Measurements from ENCODE around the gene DZANK1. TPM values are rescaled to one million over a fixed set of nuclear protein-coding genes. Genes with fewer than 3 reads are reported as not detected.
"Not testable (repeated sequence)": the region's sequence is repeated elsewhere in the genome, so short reads cannot be mapped to it uniquely, and the experiment has no call there.

The DZANK1 gene
- total RNA-seq, 1 donor from 2014 or later, result 1.8 TPM

- Mint-ChIP-seq H3K4me3 (no peak overlapping the region), H3K27ac (no peak overlapping the region), H3K27me3 (no peaks in the 10 kb centered on the region), H3K4me1 (no peaks in the 10 kb centered on the region), H3K36me3 (ENCODE audit: low read depth) (no peaks in the 10 kb centered on the region), H3K9me3 (no peaks in the 10 kb centered on the region)
- intact Hi-C loops (cut with micrococcal nuclease), result no loop called here
- peak; percentile 31 for DNase-seq
Observed at GRCh38 chr20:18421608-18422007, 45.2 kb downstream of the DZANK1 start.

- intact Hi-C loops (cut with micrococcal nuclease), result loop anchor here (10.0 kb wide), 1 partner anchor 148 kb away; the partner anchor contains the start of gene SMIM26
- DNase-seq, result no peak
- H3K27me3 Mint-ChIP-seq, result no peaks in the 10 kb centered on the region
- H3K36me3 Mint-ChIP-seq (ENCODE audit: low read depth), result no peaks in the 10 kb centered on the region
- H3K27ac Mint-ChIP-seq, result no peak overlapping the region
- H3K4me1 Mint-ChIP-seq, result peaks cover 5% of the 10 kb centered on the region
- H3K9me3 Mint-ChIP-seq, result no peaks in the 10 kb centered on the region
- no peak overlapping the region for H3K4me3 Mint-ChIP-seq
Observed at GRCh38 chr20:18416486-18416885, 50.3 kb downstream of the DZANK1 start.

- no peak overlapping the region for H3K4me3 Mint-ChIP-seq
- peak; percentile 45 for DNase-seq
- H3K9me3 Mint-ChIP-seq, result no peaks in the 10 kb centered on the region
- no peaks in the 10 kb centered on the region for H3K36me3 Mint-ChIP-seq (ENCODE audit: low read depth)
- no peak overlapping the region for H3K27ac Mint-ChIP-seq
- H3K4me1 Mint-ChIP-seq, result peaks cover 5% of the 10 kb centered on the region
- intact Hi-C loops (cut with micrococcal nuclease), result loop anchor here (5.0 to 10.0 kb wide), 2 partner anchors 151 to 643 kb away; partner anchors contain the start of gene SMIM26
- H3K27me3 Mint-ChIP-seq, result no peaks in the 10 kb centered on the region
Observed at GRCh38 chr20:18414140-18414539, 52.7 kb downstream of the DZANK1 start.

- peaks cover 5% of the 10 kb centered on the region for H3K4me1 Mint-ChIP-seq
- H3K27me3 Mint-ChIP-seq, result no peaks in the 10 kb centered on the region
- no peak overlapping the region for H3K4me3 Mint-ChIP-seq
- no peak overlapping the region for H3K27ac Mint-ChIP-seq
- DNase-seq, result no peak
- intact Hi-C loops (cut with micrococcal nuclease), result loop anchor here (2.0 to 10.0 kb wide), 3 partner anchors 94 to 645 kb away; partner anchors contain the start of genes SEC23B and SMIM26
- no peaks in the 10 kb centered on the region for H3K9me3 Mint-ChIP-seq
- no peaks in the 10 kb centered on the region for H3K36me3 Mint-ChIP-seq (ENCODE audit: low read depth)
Observed at GRCh38 chr20:18412221-18412901, 54.5 kb downstream of the DZANK1 start.

GRCh38 chr20:18405826-18406225 lies 61.0 kb downstream of the DZANK1 start:
- no peak for DNase-seq
- Mint-ChIP-seq H3K4me1 (peaks cover 4% of the 10 kb centered on the region), H3K4me3 (no peak overlapping the region), H3K9me3 (no peaks in the 10 kb centered on the region), H3K36me3 (ENCODE audit: low read depth) (peaks cover 2% of the 10 kb centered on the region), H3K27me3 (no peaks in the 10 kb centered on the region), H3K27ac (no peak overlapping the region)
- intact Hi-C loops (cut with micrococcal nuclease), result no loop called here

GRCh38 chr20:18404172-18404571 lies 62.7 kb downstream of the DZANK1 start:
- Mint-ChIP-seq H3K4me3 (no peak overlapping the region), H3K27ac (peak overlapping the region; percentile 62), H3K36me3 (ENCODE audit: low read depth) (peaks cover 2% of the 10 kb centered on the region), H3K9me3 (no peaks in the 10 kb centered on the region), H3K27me3 (no peaks in the 10 kb centered on the region), H3K4me1 (peaks cover 4% of the 10 kb centered on the region)
- no peak for DNase-seq
- intact Hi-C loops (cut with micrococcal nuclease), result no loop called here

GRCh38 chr20:18403269-18403668 lies 63.6 kb downstream of the DZANK1 start:
- H3K9me3 Mint-ChIP-seq, result no peaks in the 10 kb centered on the region
- H3K27ac Mint-ChIP-seq, result no peak overlapping the region
- intact Hi-C loops (cut with micrococcal nuclease), result no loop called here
- no peak overlapping the region for H3K4me3 Mint-ChIP-seq
- no peak for DNase-seq
- peaks cover 4% of the 10 kb centered on the region for H3K4me1 Mint-ChIP-seq
- no peaks in the 10 kb centered on the region for H3K27me3 Mint-ChIP-seq
- peaks cover 2% of the 10 kb centered on the region for H3K36me3 Mint-ChIP-seq (ENCODE audit: low read depth)

GRCh38 chr20:18401305-18401704 lies 65.5 kb downstream of the DZANK1 start:
- no peak overlapping the region for H3K27ac Mint-ChIP-seq
- H3K4me1 Mint-ChIP-seq, result peaks cover 4% of the 10 kb centered on the region
- no peak overlapping the region for H3K4me3 Mint-ChIP-seq
- DNase-seq, result peak; percentile 32
- peaks cover 2% of the 10 kb centered on the region for H3K36me3 Mint-ChIP-seq (ENCODE audit: low read depth)
- no peaks in the 10 kb centered on the region for H3K9me3 Mint-ChIP-seq
- H3K27me3 Mint-ChIP-seq, result no peaks in the 10 kb centered on the region
- intact Hi-C loops (cut with micrococcal nuclease), result no loop called here

- Mint-ChIP-seq H3K27ac (no peak overlapping the region), H3K9me3 (no peaks in the 10 kb centered on the region), H3K27me3 (no peaks in the 10 kb centered on the region), H3K36me3 (ENCODE audit: low read depth) (peaks cover 2% of the 10 kb centered on the region), H3K4me1 (peaks cover 4% of the 10 kb centered on the region), H3K4me3 (no peak overlapping the region)
- DNase-seq, result no peak
- intact Hi-C loops (cut with micrococcal nuclease), result no loop called here
Observed at GRCh38 chr20:18400460-18400859, 66.4 kb downstream of the DZANK1 start.

GRCh38 chr20:18398713-18399112 lies 68.1 kb downstream of the DZANK1 start:
- H3K27me3 Mint-ChIP-seq; H3K36me3 Mint-ChIP-seq (ENCODE audit: low read depth); H3K4me3 Mint-ChIP-seq; H3K9me3 Mint-ChIP-seq; H3K4me1 Mint-ChIP-seq; intact Hi-C loops (cut with micrococcal nuclease); H3K27ac Mint-ChIP-seq: not testable (repeated sequence)
- DNase-seq, result peak; percentile 18

- DNase-seq, result no peak
- intact Hi-C loops (cut with micrococcal nuclease), result no loop called here
- H3K4me3 Mint-ChIP-seq, result no peak overlapping the region
- no peaks in the 10 kb centered on the region for H3K36me3 Mint-ChIP-seq (ENCODE audit: low read depth)
- no peaks in the 10 kb centered on the region for H3K9me3 Mint-ChIP-seq
- no peaks in the 10 kb centered on the region for H3K4me1 Mint-ChIP-seq
- H3K27ac Mint-ChIP-seq, result no peak overlapping the region
- H3K27me3 Mint-ChIP-seq, result no peaks in the 10 kb centered on the region
Observed at GRCh38 chr20:18397030-18397429, 69.8 kb downstream of the DZANK1 start.

- H3K36me3 Mint-ChIP-seq (ENCODE audit: low read depth), result no peaks in the 10 kb centered on the region
- H3K27me3 Mint-ChIP-seq, result no peaks in the 10 kb centered on the region
- H3K4me3 Mint-ChIP-seq, result no peak overlapping the region
- no peak overlapping the region for H3K27ac Mint-ChIP-seq
- intact Hi-C loops (cut with micrococcal nuclease), result no loop called here
- H3K9me3 Mint-ChIP-seq, result no peaks in the 10 kb centered on the region
- H3K4me1 Mint-ChIP-seq, result no peaks in the 10 kb centered on the region
- DNase-seq, result peak; percentile 46
Observed at GRCh38 chr20:18395544-18395943, 71.3 kb downstream of the DZANK1 start.

- no peak overlapping the region for H3K4me3 Mint-ChIP-seq
- intact Hi-C loops (cut with micrococcal nuclease), result no loop called here
- H3K4me1 Mint-ChIP-seq, result no peaks in the 10 kb centered on the region
- H3K27ac Mint-ChIP-seq, result no peak overlapping the region
- peak; percentile 30 for DNase-seq
- no peaks in the 10 kb centered on the region for H3K36me3 Mint-ChIP-seq (ENCODE audit: low read depth)
- H3K27me3 Mint-ChIP-seq, result no peaks in the 10 kb centered on the region
- no peaks in the 10 kb centered on the region for H3K9me3 Mint-ChIP-seq
Observed at GRCh38 chr20:18394363-18394762, 72.5 kb downstream of the DZANK1 start.

GRCh38 chr20:18391686-18392085 lies 75.1 kb downstream of the DZANK1 start:
- intact Hi-C loops (cut with micrococcal nuclease), result no loop called here
- peak; percentile 35 for DNase-seq
- H3K27ac Mint-ChIP-seq, result no peak overlapping the region
- H3K4me3 Mint-ChIP-seq, result no peak overlapping the region
- no peaks in the 10 kb centered on the region for H3K4me1 Mint-ChIP-seq
- H3K27me3 Mint-ChIP-seq, result no peaks in the 10 kb centered on the region
- no peaks in the 10 kb centered on the region for H3K9me3 Mint-ChIP-seq
- no peaks in the 10 kb centered on the region for H3K36me3 Mint-ChIP-seq (ENCODE audit: low read depth)

GRCh38 chr20:18390201-18390600 lies 76.6 kb downstream of the DZANK1 start:
- Mint-ChIP-seq H3K27me3 (no peaks in the 10 kb centered on the region), H3K27ac (no peak overlapping the region), H3K4me1 (no peaks in the 10 kb centered on the region), H3K36me3 (ENCODE audit: low read depth) (no peaks in the 10 kb centered on the region), H3K4me3 (no peak overlapping the region), H3K9me3 (no peaks in the 10 kb centered on the region)
- intact Hi-C loops (cut with micrococcal nuclease), result no loop called here
- DNase-seq, result peak; percentile 34
